HS-5 (cell line): ENCODE measurements around the gene USP20.

Source experiments
- DNase-seq: peaks from one replicate; pipeline ENCODE4 v3.0.0-alpha.2; 2012; ENCODE audit warnings: low read depth

The USP20 gene

GRCh38 chr9:129919841-129920240, 84.6 kb downstream of the USP20 start:
- DNase-seq: no peak

GRCh38 chr9:129921905-129922304, 86.6 kb downstream of the USP20 start:
- DNase-seq: no peak

- no peak for DNase-seq
These were observed 88.3 kb downstream of the USP20 start for GRCh38 chr9:129923589-129923988.

GRCh38 chr9:129929496-129930125, 94.4 kb downstream of the USP20 start:
- no peak for DNase-seq

GRCh38 chr9:129930743-129931142, 95.5 kb downstream of the USP20 start:
- no peak for DNase-seq
